ENCODE measurements around the gene HDAC4. TPM values are rescaled to one million over a fixed set of nuclear protein-coding genes. Genes with fewer than 3 reads are reported as not detected.

Gene HDAC4
- total RNA-seq, 1 experiment from 2014 or later = 32.0 TPM

DNA sequence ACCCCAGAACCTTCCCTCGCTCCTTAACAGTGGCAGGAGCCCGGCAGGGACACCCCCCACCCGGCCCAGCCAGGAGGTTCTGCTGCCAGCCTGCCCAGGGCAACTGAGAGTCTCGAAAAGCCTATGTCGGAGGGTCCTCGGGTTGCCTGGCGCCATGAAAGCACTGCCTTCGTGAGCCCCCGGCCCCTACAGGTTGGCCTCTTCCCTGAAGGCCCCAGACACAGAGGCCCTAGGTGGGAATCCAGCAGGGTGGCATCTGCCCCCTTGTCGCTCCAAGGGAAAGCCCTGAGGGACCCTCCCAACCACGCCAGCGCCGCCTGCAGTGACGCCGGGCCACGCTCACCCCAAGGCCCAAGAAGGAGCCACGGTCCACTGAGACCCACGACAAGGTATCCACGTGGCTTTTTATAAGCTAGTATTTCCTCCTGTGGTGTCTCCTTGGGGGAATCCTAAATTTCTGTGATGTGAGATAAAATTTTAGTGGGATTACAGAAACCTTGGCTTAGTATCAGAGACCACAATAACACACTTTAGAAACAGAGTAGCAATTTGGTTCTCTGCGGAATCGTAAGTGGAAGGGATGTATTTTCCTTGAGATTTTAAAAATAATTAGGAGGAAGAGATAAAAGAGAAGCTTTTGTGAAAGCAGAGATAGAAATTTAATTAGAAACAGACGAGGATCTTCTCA is 138.9 kb downstream of the HDAC4 start:
- no peak overlapping the region for H4K91ac ChIP-seq (ENCODE audit: insufficient read length, low read depth, low read length)
- peaks cover 6% of the 10 kb centered on the region; the same call in 1 of the 2 replicates for H3K4me1 ChIP-seq (ENCODE audit: insufficient read depth, low read length)
- no peaks in the 10 kb centered on the region for H3K23me2 ChIP-seq (ENCODE audit: insufficient read length, low read depth, low read length, poor library complexity, severe bottlenecking)
- H3K27me3 ChIP-seq (ENCODE audit: insufficient read depth, low read length) = no peaks in the 10 kb centered on the region; the same call in 1 of the 2 replicates
- H3K79me2 ChIP-seq (ENCODE audit: insufficient read depth, low read length) = peaks cover 11% of the 10 kb centered on the region; the same call in 1 of the 2 replicates
- no peak for DNase-seq
- H2BK20ac ChIP-seq (ENCODE audit: low read depth, low read length, poor library complexity, severe bottlenecking) = no peak overlapping the region
- H2AFZ ChIP-seq (ENCODE audit: low read length) = no peak overlapping the region
- H4K5ac ChIP-seq (ENCODE audit: insufficient read length, low read depth, low read length) = no peak overlapping the region
- WGBS (ENCODE audit: extremely low coverage, insufficient read length, low lambda C conversion rate) = 100% methylated on average over 2 of the region's 22 CpGs
- peaks cover 18% of the 10 kb centered on the region for H3K79me1 ChIP-seq (ENCODE audit: insufficient read depth, low read depth, low read length, poor library complexity, severe bottlenecking)
- no peak overlapping the region for H3K14ac ChIP-seq (ENCODE audit: insufficient read depth, low read length)
- H4K20me1 ChIP-seq (ENCODE audit: control insufficient read depth, insufficient read depth, insufficient read length) = no peaks in the 10 kb centered on the region
- H3K9me3 ChIP-seq (ENCODE audit: control insufficient read depth, low read depth, low read length) = no peaks in the 10 kb centered on the region
- no peak overlapping the region for H3K4ac ChIP-seq (ENCODE audit: low read depth, low read length)
- no peak overlapping the region for H3K27ac ChIP-seq (ENCODE audit: insufficient read length, low read depth, low read length)
- no peak overlapping the region for H2BK120ac ChIP-seq (ENCODE audit: low read depth, low read length, poor library complexity, severe bottlenecking)
- H3K27me3 Mint-ChIP-seq (ENCODE audit: low read depth) = no peaks in the 10 kb centered on the region; the same call in 1 of the 2 replicates
- H3K36me3 Mint-ChIP-seq (ENCODE audit: insufficient read depth in 1 of 3, low read depth in 3 of 3) = peaks cover 13 to 19% (median 15%) of the 10 kb centered on the region in 3 experiments
- H3K4me1 Mint-ChIP-seq = peaks cover 23 to 31% of the 10 kb centered on the region in 2 experiments
- H3K27ac Mint-ChIP-seq = no peak overlapping the region; a peak in 2 of 7 replicates
- H2BK5ac ChIP-seq (ENCODE audit: insufficient read length, low read length) = no peak overlapping the region
- H3K23ac ChIP-seq (ENCODE audit: insufficient read length, low read depth, low read length) = no peak overlapping the region
- H3K9ac ChIP-seq (ENCODE audit: extremely low read depth, insufficient read length, low read length) = no peak overlapping the region
- H2BK12ac ChIP-seq (ENCODE audit: insufficient read length, low read depth, low read length) = no peak overlapping the region
- no peak overlapping the region for H3K4me3 Mint-ChIP-seq
- no peak overlapping the region for H3K56ac ChIP-seq (ENCODE audit: insufficient read length, low read depth, low read length)
- H3T11ph ChIP-seq (ENCODE audit: low read length) = no peak overlapping the region
- H3K4me2 ChIP-seq (ENCODE audit: insufficient read depth, insufficient read length, low read length) = no peak overlapping the region
- H2BK15ac ChIP-seq (ENCODE audit: low read depth, low read length) = no peak overlapping the region
- no peak overlapping the region for H3K18ac ChIP-seq (ENCODE audit: insufficient read length, low read depth, low read length)
- no peak overlapping the region for H4K8ac ChIP-seq (replicated peaks; ENCODE audit: insufficient read length, low read depth, low read length)
- peaks cover 18 to 20% of the 10 kb centered on the region in 2 experiments for H3K9me3 Mint-ChIP-seq
- H2AK5ac ChIP-seq (ENCODE audit: insufficient read length, low read length) = no peak overlapping the region
- TF ChIP-seq, protein P1, sequence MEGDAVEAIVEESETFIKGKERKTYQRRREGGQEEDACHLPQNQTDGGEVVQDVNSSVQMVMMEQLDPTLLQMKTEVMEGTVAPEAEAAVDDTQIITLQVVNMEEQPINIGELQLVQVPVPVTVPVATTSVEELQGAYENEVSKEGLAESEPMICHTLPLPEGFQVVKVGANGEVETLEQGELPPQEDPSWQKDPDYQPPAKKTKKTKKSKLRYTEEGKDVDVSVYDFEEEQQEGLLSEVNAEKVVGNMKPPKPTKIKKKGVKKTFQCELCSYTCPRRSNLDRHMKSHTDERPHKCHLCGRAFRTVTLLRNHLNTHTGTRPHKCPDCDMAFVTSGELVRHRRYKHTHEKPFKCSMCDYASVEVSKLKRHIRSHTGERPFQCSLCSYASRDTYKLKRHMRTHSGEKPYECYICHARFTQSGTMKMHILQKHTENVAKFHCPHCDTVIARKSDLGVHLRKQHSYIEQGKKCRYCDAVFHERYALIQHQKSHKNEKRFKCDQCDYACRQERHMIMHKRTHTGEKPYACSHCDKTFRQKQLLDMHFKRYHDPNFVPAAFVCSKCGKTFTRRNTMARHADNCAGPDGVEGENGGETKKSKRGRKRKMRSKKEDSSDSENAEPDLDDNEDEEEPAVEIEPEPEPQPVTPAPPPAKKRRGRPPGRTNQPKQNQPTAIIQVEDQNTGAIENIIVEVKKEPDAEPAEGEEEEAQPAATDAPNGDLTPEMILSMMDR (conservative IDR thresholded peaks at IDR 0.05) = no peak
